Testis (tissue), 2 donors: ENCODE results near the gene HSD3B2.

ENCODE experiments used
- CTCF ChIP-seq, 3 experiments: fragments of 450-650 bp in 2 of 3; fragments of 200-600 bp in 1 of 3; sonication (generic) in 1 of 3; IDR thresholded peaks; one replicate each; pipeline ENCODE4 v1.5.1; 2016 to 2019; ENCODE audit warnings: antibody characterized with exemption in 3 of 3, mild to moderate bottlenecking in 2 of 3, moderate library complexity in 1 of 3
- POLR2A ChIP-seq: fragments of 450-650 bp; IDR thresholded peaks from one replicate; pipeline ENCODE4 v1.6.1; 2017; ENCODE audit warnings: antibody characterized with exemption, mild to moderate bottlenecking, moderate library complexity

- no peak for TF ChIP-seq POLR2A
- TF ChIP-seq CTCF (IDR thresholded peaks at IDR 0.05), result no peak
These were observed 56.6 kb downstream of the HSD3B2 start for GRCh38 chr1:119471566-119471965.
